PC-3 (cell line): ENCODE measurements around the gene TDRD7.

Experiments used
- CTCF ChIP-seq: fragments of 300-600 bp; sonication (generic); conservative IDR thresholded peaks from 2 replicates; pipeline ENCODE4 v1.5.1; 2017; ENCODE audit warnings: antibody characterized with exemption, low read depth, mild to moderate bottlenecking, low read length
- EZH2 ChIP-seq: fragments of 300-600 bp; sonication (generic); IDR thresholded peaks from one replicate; pipeline ENCODE4 v1.6.1; 2017; ENCODE audit warnings: antibody characterized with exemption, mild to moderate bottlenecking, low read length; ENCODE audit not compliant: unreplicated experiment

- TF ChIP-seq CTCF, result no peak
- no peak for TF ChIP-seq EZH2
Measured at GRCh38 chr9:97527626-97528528, 116.0 kb downstream of the TDRD7 start.
